Measurements from ENCODE around the gene PLK3.

GRCh38 chr1:44799770-44800584 lies at the start of gene PLK3:
- TF ChIP-seq CTCF (conservative IDR thresholded peaks at IDR 0.05; ENCODE audit: low read length) (peak; percentile 84), EZH2phosphoT487 (IDR thresholded peaks at IDR 0.05; ENCODE audit: borderline replicate concordance, low read depth, low read length) (no peak)
